WERI-Rb-1 (cell line): ENCODE measurements around the gene PRKAR1B.

Source experiments
- DNase-seq: peaks from one replicate; pipeline ENCODE4 v3.0.0-alpha.2; 2020
- H3K27ac ChIP-seq: fragments of 250-450 bp; sonication (Bioruptor Pico); 2 replicates; pipeline ENCODE4 v1.5.1; 2020; ENCODE audit warnings: mild to moderate bottlenecking, moderate library complexity
- H3K27me3 ChIP-seq: fragments of 250-450 bp; sonication (Bioruptor Pico); 2 replicates; pipeline ENCODE4 v1.5.1; 2021; ENCODE audit warnings: mild to moderate bottlenecking, low read depth, moderate library complexity; ENCODE audit not compliant: insufficient read depth, severe bottlenecking
- H3K36me3 ChIP-seq: fragments of 250-450 bp; sonication (Bioruptor Pico); 2 replicates; pipeline ENCODE4 v1.5.1; 2020; ENCODE audit warnings: mild to moderate bottlenecking, moderate library complexity
- H3K4me3 ChIP-seq: 2 replicates; pipeline ENCODE4 v1.5.1; 2011; ENCODE audit warnings: low read depth, mild to moderate bottlenecking, control low read depth, low read length
- H3K9me3 ChIP-seq: fragments of 250-450 bp; sonication (Bioruptor Pico); 2 replicates; pipeline ENCODE4 v1.5.1; 2021; ENCODE audit warnings: mild to moderate bottlenecking, moderate library complexity; ENCODE audit not compliant: severe bottlenecking
- CTCF ChIP-seq: IDR thresholded peaks from 2 replicates; pipeline ENCODE4 v1.5.1; 2011; ENCODE audit warnings: low read depth, mild to moderate bottlenecking, control low read depth, inconsistent platforms, low read length

PRKAR1B gene

GRCh38 chr7:548401-548800, 178.7 kb downstream of the PRKAR1B start:
- no peaks in the 10 kb centered on the region for H3K27me3 ChIP-seq
- H3K4me3 ChIP-seq, result no peak overlapping the region
- H3K9me3 ChIP-seq, result no peaks in the 10 kb centered on the region
- no peak for TF ChIP-seq CTCF
- H3K27ac ChIP-seq, result no peak overlapping the region
- no peaks in the 10 kb centered on the region for H3K36me3 ChIP-seq
- no peak for DNase-seq

- Histone ChIP-seq H3K9me3 (no peaks in the 10 kb centered on the region), H3K27me3 (no peaks in the 10 kb centered on the region), H3K4me3 (no peak overlapping the region), H3K36me3 (no peaks in the 10 kb centered on the region), H3K27ac (no peak overlapping the region)
- no peak for TF ChIP-seq CTCF
- no peak for DNase-seq
These were observed 181.6 kb downstream of the PRKAR1B start for GRCh38 chr7:545470-545869.

- no peaks in the 10 kb centered on the region for H3K27me3 ChIP-seq
- DNase-seq, result no peak
- no peak overlapping the region for H3K4me3 ChIP-seq
- no peaks in the 10 kb centered on the region for H3K36me3 ChIP-seq
- no peak overlapping the region for H3K27ac ChIP-seq
- no peak for TF ChIP-seq CTCF
- H3K9me3 ChIP-seq, result no peaks in the 10 kb centered on the region
These were observed 182.5 kb downstream of the PRKAR1B start for GRCh38 chr7:544338-545221.

GRCh38 chr7:543501-544337, 183.4 kb downstream of the PRKAR1B start:
- Histone ChIP-seq H3K27ac (no peak overlapping the region), H3K27me3 (no peaks in the 10 kb centered on the region), H3K36me3 (no peaks in the 10 kb centered on the region), H3K9me3 (no peaks in the 10 kb centered on the region), H3K4me3 (no peak overlapping the region)
- DNase-seq, result no peak
- TF ChIP-seq CTCF, result no peak

- Histone ChIP-seq H3K27ac (no peak overlapping the region), H3K36me3 (no peaks in the 10 kb centered on the region), H3K9me3 (no peaks in the 10 kb centered on the region), H3K27me3 (no peaks in the 10 kb centered on the region), H3K4me3 (no peak overlapping the region)
- no peak for TF ChIP-seq CTCF
- DNase-seq, result no peak
These were observed 184.2 kb downstream of the PRKAR1B start for GRCh38 chr7:542713-543500.
